DMS79 treated with DMSO at 0.1 percent for 48 hours (cell line): Measurements from ENCODE around the gene UBE2J2.

Source experiments
- DNase-seq: peaks from one replicate; lab custom pipeline; 2025; lab: John Stamatoyannopoulos, UW

UBE2J2 gene

DNA sequence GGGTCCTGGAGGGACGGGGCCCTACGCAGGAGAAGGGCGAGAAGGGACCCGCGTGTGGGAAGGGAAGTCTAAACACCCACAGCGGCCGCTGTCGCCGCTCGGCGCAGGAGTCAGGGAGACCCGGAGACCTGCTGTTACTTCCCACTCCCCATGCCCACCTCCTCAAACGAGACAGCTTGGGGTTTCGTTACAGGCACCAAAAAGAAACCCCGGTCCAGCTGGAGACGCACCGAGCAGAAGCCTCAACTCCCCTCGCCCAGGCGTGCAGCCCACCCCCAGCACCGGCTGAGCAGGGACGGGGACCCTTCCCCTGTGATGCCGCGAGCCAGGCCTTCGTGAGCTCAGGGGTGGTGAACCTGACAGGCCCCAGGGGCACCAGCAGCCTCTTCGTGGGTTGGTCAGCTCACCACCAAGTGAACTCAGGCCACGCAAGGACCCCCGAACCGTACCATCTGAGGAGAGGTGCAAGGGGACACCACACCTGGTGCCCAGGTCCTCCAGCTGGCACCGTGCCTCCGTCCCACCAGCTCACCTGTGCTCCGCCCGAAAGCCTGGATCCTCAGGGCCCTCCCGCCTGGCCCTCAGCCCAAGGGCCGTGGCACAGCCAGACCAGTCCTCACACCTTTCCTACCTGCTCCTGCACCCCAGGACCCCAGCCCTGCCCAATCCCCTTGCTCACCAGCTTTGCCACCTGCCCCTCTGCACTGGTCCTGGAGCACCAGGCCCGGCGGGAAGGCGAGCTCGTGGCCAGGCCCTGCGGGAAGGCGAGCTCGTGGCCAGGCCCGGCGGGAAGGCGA lies 46.9 kb downstream of the UBE2J2 start:
- no peak for DNase-seq

DNA sequence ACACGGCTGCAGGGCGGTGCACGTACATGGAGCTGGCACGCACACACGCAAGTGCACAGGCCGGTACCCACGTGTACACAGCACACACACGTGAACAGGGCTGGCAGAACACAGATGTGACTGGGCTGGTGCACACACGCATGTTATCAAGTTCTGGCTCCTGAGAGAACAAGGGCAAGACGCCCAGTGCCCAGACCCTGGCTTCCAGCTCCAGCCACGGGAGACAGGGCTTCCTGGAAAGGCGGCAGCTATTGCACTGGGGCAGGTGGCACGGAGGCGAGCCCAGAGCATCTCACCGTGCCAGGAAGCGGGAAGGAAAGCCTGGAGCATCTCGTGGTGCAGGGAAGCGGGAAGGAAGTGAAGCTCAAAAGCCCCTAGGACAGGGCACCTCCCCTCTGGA lies 47.7 kb downstream of the UBE2J2 start:
- DNase-seq, result no peak

DNA sequence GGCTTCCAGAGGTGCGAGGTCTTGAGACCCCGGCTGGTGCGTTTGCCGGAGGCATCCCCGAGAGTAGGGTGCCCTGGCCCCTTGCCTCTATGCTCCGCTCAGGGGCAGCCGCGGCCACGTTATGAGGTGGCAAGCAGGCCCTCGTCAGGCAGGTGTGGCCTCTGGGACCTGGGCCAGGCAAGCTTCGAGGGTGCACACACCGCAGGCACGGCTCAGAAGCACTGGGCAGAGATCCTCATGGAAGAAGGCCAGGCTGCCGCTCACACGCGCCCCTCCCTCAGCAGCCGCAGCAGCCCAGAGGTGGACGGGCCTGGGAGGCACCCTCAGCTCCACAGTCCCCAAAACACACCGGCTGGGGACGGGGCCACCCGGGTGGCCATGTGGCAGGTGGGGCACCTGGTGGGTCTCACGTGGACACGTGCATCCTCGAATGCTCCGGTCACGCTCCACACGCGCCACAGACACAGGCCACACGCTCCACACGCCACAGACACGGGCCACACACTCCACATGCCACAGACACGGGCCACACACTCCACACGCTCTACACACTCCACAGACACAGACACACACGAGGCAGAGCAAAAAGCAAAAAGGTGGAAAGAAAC lies 48.3 kb downstream of the UBE2J2 start:
- DNase-seq, result peak; percentile 34

DNA sequence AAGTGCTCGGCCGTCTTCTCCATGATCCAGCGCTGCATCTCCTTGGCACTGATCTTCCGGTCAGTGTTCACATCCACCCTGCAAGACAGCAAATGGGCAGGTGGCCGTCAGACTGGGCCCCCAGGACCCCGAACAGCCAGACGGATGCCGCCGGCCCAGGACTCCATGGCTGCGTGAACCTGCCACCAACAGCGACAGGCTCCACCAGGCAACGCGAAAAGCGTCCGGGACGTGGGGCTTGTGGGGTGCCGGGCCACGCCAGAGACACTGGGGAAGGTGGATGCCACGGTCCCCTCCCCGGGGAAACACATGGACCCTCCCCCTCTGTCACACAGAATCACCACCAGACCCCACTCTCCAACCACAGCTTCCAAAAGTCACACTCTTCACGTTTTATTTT lies 49.8 kb downstream of the UBE2J2 start:
- no peak for DNase-seq

- DNase-seq, result no peak
Observed at GRCh38 chr1:1223321-1223720, 50.3 kb downstream of the UBE2J2 start.

DNA sequence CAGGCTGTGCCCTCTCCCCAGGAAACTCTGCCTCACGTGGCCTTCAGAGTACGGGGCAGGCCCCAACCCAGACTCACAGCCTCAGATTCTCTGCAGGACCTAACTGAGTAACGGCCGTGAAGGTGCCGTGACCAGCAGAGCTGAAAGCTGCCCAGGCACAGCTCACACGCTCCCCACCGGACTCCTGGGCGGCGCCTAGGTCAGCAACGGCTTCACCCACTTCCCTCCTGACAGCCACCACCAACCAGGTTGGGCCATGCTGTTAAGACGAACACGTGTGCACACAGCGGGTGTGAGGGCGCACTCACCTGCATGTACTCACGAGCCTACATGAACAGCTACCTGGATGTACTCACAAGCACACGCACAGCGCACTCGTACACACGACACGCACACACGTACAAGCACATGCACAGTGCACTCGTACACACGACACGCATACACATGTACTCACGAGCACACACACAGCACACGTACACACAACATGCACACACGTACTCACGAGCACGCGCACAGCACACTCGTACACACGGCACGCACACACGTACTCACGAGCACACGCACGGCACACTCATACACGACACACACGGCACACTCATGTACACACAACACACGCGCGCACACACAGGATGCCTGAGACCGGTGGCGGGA lies 51.0 kb downstream of the UBE2J2 start:
- no peak for DNase-seq

DNA sequence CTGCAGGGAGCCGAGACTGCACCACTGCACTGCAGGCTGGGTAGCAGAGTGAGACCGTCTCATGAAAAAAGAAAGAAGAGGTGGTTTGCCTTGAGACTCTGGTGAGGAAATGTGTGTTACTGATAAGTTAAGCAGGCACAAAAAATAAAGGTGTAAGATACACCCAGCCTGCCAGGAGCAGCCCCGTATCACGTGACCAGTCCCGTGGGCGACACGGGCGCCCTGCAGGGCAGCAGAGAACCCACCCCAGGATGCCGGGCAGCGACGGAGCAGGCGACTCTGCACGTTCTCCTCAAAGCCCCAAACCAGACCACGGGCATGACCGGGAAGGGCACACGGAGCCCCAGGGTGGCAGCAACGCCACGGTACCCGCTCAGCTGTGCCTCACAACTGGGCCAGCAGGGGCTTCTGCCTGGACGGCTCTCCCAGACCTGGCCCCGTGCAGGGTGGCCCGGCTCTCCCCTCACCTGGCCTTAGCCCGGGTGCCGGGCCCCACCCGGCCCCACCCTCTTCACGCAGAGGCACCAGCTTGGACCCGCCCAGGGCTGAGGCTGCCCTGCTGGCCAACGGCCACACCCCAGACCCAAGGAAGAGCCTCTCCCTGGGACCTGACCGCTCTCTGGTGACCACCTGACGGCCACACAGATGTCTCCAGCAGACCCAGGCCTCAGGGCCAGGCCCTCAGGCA lies 51.6 kb downstream of the UBE2J2 start:
- no peak for DNase-seq

GRCh38 chr1:1220197-1220596 lies 53.5 kb downstream of the UBE2J2 start:
- no peak for DNase-seq

- no peak for DNase-seq
Observed at GRCh38 chr1:1219341-1219740, 54.3 kb downstream of the UBE2J2 start.

DNA sequence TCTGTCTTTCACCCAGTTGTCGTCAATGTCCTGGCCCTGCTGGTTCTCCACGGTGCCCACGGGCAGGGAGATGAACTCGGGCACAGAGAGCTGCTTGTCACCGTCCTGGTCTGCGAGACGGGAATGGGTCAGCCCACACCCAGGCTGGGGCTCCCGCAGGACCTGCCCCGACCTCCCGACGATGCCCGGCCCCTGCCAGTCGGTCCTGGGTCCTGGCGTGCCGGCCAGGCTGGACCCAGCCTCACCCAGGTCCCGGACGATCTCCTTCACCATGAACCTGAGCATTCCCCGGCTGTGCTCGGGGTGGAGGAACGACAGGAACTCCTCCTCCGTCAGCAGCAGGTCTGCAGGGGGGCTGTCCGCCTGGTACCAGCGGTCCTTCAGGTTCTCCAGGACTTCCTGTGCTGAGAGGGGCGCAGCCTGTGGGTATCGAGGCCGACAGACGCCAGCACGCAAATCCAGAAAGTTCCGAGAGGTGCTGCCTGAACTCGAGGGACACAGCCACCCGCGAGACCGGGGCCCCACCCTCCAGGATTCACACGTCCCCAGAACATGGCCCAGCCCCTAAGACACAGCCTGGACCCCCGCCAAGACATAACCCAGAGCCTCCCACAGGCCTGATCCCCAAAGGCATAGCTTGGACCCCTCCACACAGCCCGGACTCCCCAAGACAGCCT lies 55.0 kb downstream of the UBE2J2 start:
- no peak for DNase-seq

DNA sequence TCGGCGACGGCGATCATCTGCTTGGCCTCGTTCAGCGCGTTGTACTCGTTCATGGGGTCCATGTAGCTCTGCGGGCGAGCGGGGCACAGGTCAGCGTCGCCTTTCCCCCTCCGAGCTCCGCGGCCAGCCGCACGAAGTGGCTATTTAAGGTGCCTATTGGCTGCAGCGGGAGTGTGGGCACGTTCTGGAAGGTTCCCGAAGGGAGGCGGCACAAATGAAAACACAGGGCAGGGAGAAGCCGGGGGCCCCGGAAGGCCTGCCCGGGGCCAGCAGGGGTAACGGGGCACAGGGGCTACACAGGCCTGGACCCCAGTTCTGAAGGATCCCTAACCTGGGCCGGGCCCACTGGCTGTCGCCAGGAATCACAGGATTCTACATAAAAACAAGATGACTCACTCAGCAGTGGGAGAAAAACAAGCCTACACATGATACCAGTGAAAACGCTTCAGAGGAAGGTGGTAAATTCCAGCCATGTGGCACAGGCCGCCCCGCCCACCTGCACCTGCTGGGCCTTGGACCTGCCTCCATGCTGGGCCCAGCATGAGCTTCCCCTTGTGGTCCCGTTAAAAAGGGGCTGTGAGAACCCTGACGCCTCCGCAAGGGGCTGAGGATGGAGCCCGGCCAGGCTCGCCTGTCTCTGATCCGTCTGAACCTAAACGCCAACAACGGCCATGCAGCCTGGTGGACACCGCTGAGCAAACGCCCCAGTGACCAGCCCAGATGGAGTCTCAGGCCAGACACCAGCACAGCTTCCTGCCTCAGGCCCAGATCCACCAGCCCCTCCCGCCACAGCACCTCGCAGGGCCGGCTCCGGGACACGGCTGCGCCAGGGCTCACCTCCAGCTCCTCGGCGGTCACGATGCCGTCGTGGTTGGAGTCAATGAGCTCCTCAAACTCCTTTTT lies 55.8 kb downstream of the UBE2J2 start:
- no peak for DNase-seq

DNA sequence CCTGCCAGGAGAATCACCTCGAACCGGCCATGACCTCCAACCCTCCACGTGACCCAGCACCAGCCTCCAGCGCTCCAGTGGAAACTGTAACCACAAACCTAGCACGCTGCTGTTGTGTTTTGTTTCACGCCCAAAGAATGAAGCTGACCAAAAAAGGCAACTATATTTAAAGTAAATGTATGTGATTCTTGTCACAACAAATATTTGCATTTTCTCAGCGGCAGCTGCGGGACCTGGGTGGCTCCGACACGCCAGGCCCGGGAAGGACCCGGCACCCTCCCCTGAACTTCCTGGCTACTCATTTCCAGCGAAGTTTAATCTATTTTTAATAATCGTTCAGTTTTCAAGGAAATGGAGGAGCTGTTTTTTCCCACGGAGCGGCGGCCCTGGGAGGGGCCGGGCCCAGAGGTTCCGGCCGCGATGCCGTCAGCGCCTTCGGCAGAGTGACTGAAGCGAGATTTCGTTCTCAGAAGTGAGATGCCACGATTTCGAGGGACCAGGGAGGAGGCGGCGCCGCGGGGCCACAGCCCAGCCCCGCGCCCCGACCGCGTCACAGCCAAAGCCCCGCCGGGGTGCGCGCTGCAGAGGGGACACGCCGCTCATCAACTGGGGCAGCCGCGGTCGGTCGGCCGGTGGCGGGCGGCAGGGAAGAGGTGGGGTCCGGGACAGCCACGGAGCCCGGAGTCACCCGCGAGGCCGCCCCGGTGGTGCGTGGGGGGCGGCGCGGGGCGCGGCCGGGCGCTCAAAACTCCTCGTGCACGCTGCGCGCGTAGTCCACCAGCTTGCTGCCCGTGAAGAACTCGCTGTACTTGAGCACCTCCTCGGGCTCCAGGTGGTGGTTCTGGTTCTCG lies 56.7 kb downstream of the UBE2J2 start:
- DNase-seq, result no peak

GRCh38 chr1:1215881-1216605 lies 57.6 kb downstream of the UBE2J2 start:
- no peak for DNase-seq

- DNase-seq, result no peak
Observed at GRCh38 chr1:1215080-1215676, 58.5 kb downstream of the UBE2J2 start.

- no peak for DNase-seq
Observed at GRCh38 chr1:1213345-1214265, 60.0 kb downstream of the UBE2J2 start, which contains the start of gene TNFRSF4. TSS of gene TNFRSF4 (minus strand) at chr1:1214153. CDS start at chr1:1214127, 26 bp downstream.

- no peak for DNase-seq
Observed at GRCh38 chr1:1212780-1213344, 60.8 kb downstream of the UBE2J2 start.
